Measurements from ENCODE around the gene ASPSCR1.

Gene ASPSCR1

GRCh38 chr17:81977211-81977808 is at the start of gene ASPSCR1:
Gene ASPSCR1, plus strand, starts transcription at chr17:81977629. Its CDS starts 18 bp downstream, at chr17:81977647.
- peak; percentile 82 to 90 (median 84) for DNase-seq (ENCODE audit: low read depth in 3 of 3)

- peak; percentile 80 to 81 (median 80) for DNase-seq (ENCODE audit: low read depth in 3 of 3)
These were observed 49.5 kb upstream of the ASPSCR1 start, which contains the start of gene MAFG for GRCh38 chr17:81927653-81928543. Gene MAFG, minus strand, starts transcription at chr17:81927735. Its CDS starts 4,550 bp downstream, at chr17:81923185.

GRCh38 chr17:81928544-81929252 is 48.7 kb upstream of the ASPSCR1 start:
- DNase-seq (ENCODE audit: low read depth in 3 of 3) = no peak

- DNase-seq (ENCODE audit: low read depth in 3 of 3) = no peak
These were observed 47.9 kb upstream of the ASPSCR1 start for GRCh38 chr17:81929253-81930141.

GRCh38 chr17:81930142-81931125 is 47.0 kb upstream of the ASPSCR1 start:
- no peak for DNase-seq (ENCODE audit: low read depth in 3 of 3)

GRCh38 chr17:81931189-81931556 is 46.3 kb upstream of the ASPSCR1 start:
- DNase-seq (ENCODE audit: low read depth in 3 of 3) = no peak

GRCh38 chr17:81931557-81932332 is 45.7 kb upstream of the ASPSCR1 start:
- DNase-seq (ENCODE audit: low read depth in 3 of 3) = no peak

GRCh38 chr17:81932333-81932983 is 45.0 kb upstream of the ASPSCR1 start:
- no peak for DNase-seq (ENCODE audit: low read depth in 3 of 3)

GRCh38 chr17:81933178-81933699 is 44.2 kb upstream of the ASPSCR1 start:
- no peak for DNase-seq (ENCODE audit: low read depth in 3 of 3)

- DNase-seq (ENCODE audit: low read depth in 3 of 3) = no peak
These were observed 43.2 kb upstream of the ASPSCR1 start for GRCh38 chr17:81934098-81934757.

- DNase-seq (ENCODE audit: low read depth in 3 of 3) = no peak
These were observed 42.4 kb upstream of the ASPSCR1 start for GRCh38 chr17:81934850-81935708.

- DNase-seq (ENCODE audit: low read depth in 3 of 3) = no peak
These were observed 41.7 kb upstream of the ASPSCR1 start for GRCh38 chr17:81935709-81936084.

- DNase-seq (ENCODE audit: low read depth in 3 of 3) = no peak
These were observed 38.2 kb upstream of the ASPSCR1 start for GRCh38 chr17:81939218-81939617.

GRCh38 chr17:81939881-81940385 is 37.5 kb upstream of the ASPSCR1 start:
- no peak for DNase-seq (ENCODE audit: low read depth in 3 of 3)

GRCh38 chr17:81940538-81941483 is 36.6 kb upstream of the ASPSCR1 start:
- no peak for DNase-seq (ENCODE audit: low read depth in 3 of 3)

Measured in stimulated activated CD4-positive, alpha-beta T cell treated with anti-CD3 and anti-CD28 coated beads, TNF-alpha, amount 100 ng/mL, for 4 hours (primary cell).